GM19372 (cell line): Measurements from ENCODE around the gene PLG.
"Not testable (repeated sequence)": the region's sequence is repeated elsewhere in the genome, so short reads cannot be mapped to it uniquely, and the experiment has no call there.

ENCODE experiments used
- ATAC-seq: cut with Tn5 transposase; IDR thresholded peaks from one replicate; pipeline ENCODE4 v1.9.1; 2021; ENCODE audit warnings: mild to moderate bottlenecking, low read depth, moderate library complexity; ENCODE audit not compliant: unreplicated experiment

The PLG gene

GRCh38 chr6:160696884-160697283 lies 5.2 kb upstream of the PLG start:
- ATAC-seq, result not testable (repeated sequence)

DNA sequence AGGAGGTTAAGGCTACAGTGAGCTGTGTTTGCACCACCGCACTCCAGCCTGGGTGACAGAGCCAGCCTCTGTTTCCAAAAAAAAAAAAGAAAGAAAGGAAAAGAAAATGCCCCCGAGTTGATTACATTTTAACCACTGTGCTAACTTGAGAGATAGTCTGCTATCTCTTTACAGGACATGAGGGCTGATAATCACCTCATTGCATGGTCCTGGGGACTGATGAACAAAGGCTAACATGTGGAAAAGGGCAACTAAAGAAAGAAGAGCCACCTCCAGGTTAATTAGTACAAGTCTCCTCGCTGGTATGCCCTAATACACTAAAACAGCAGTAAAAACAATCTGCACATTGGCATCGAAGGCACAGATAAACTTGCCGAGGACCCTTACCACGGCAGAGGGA lies 4.2 kb upstream of the PLG start:
- no peak for ATAC-seq

DNA sequence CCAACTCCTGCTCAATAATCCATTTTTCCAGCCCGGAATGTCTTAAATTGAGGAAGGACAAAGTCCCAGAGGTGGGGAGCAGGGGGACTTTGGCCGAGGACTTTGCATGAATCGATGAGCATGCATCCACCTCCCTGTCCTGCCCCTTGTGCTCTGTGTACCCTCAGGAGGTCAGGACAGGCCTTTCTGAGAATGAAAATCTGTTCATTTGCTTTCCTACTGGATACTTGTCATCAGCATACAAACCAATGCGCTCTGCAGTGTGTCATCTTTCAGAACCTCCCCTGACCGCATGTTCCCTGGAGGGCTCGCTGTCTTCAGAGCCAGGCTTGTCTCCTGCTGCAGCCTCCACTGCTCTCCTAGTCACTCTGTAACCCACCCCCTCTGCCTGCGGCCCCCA lies 2.6 kb downstream of the PLG start:
- not testable (repeated sequence) for ATAC-seq

DNA sequence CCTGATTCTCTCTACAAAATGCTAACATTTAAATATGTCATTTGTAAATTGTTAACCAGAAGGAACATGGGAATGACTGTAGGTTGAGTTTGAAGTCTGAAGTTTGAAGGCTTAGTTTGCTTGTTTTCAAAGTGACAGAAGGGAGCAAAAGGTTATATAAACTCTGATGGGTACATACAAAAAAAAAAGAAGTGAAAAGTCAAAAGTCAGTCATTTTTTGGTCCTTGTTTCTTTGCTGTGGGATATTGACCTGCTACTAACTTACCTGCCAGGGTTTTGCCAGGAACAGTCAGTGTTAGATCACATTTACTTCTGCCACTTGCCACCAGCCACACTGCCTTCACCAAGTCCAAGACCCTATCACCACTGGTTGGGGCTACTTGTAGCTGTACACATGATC lies 6.9 kb downstream of the PLG start:
- ATAC-seq, result not testable (repeated sequence)

DNA sequence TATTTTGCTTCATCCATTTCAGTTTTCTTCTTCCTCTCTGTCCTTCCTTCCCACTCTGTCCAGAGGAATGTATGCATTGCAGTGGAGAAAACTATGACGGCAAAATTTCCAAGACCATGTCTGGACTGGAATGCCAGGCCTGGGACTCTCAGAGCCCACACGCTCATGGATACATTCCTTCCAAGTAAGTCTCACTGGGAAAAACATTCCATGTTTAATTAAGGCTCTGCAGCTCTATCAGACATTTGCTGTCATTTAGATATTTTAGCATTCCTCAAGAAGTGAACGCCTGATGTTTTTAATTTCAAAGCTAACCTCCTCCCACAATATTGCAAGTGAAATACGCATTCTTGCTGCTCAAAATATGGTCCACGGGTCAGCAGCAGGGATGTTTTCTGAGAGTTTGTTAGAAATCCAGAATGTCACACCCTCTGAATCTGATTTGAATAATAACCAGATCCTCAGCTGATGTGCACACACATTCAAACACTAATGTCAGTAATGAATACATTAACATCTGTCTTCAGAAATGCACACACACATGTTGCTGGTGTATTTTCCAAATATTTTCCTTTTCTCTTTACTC lies 12.8 kb downstream of the PLG start:
- ATAC-seq, result no peak

DNA sequence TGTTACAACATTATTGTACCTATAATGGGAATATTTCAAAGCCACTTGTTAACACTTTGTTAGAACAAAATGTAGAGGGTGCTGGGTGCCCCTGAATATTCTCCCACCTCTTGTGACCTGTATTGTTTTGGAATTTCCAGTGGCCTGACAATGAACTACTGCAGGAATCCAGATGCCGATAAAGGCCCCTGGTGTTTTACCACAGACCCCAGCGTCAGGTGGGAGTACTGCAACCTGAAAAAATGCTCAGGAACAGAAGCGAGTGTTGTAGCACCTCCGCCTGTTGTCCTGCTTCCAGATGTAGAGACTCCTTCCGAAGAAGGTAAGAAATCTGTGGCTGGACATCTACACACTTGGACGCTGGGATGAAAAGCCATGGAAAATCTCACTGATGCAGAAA lies 28.9 kb downstream of the PLG start:
- ATAC-seq, result no peak

DNA sequence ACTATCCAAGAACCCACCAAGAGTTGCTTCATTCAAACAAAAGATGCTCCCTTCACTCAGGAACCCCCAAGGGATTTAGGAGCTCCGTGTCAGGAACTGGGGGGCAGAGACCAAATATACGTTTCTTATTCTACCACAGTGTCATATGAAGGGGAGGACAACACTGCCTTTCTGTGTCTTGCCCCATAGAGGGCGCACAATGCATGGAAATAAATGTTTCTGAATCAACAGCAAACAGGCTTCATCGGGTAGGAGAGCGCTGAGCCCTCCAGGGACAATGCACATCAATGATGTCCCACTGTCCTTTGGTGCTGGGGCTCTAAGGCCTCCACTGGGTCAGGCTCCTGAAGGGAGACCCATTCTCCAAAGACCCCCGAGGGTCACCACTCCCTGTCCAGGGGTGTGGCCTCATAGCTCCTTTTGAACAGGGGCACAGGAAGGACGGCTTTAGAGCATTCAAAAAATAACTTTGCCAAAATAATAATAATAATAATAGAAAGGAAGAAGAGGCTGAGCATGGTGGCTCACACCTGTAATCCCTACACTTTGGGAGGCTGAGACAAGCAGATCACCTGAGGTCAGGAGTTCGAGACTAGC lies 31.1 kb downstream of the PLG start:
- peak; percentile 70 for ATAC-seq

- no peak for ATAC-seq
These were observed 32.6 kb downstream of the PLG start for GRCh38 chr6:160734627-160735026.

- peak; percentile 43 for ATAC-seq
These were observed 33.5 kb downstream of the PLG start for GRCh38 chr6:160735523-160735922.

- ATAC-seq, result no peak
These were observed 35.9 kb downstream of the PLG start for GRCh38 chr6:160737934-160738333.

- no peak for ATAC-seq
These were observed 37.9 kb downstream of the PLG start for GRCh38 chr6:160739955-160740354.

GRCh38 chr6:160741012-160741411 lies 39.0 kb downstream of the PLG start:
- ATAC-seq, result peak; percentile 88

GRCh38 chr6:160742090-160742489 lies 40.0 kb downstream of the PLG start:
- peak; percentile 50 for ATAC-seq

DNA sequence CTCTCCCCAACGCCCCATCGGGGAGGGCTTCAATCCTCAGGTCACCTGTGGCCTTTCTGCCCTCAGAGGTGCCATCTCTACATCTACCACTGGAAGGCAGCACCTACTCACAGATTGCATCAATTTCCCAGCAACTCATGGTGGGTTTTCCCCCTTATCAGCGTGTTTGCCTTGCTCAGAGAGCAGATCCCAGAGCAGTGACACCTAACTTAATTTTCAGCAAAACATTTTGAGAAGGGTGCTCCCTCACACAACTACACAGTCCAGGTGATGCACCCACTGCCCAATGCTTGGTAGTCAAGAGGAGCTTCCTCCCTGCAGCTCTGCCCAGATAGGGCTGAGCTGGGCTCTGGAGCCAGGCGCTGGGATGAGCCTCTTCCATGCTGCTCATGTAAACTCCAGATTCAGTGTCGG lies 48.2 kb downstream of the PLG start:
- peak; percentile 82 for ATAC-seq

GRCh38 chr6:160753211-160753610 lies 51.2 kb downstream of the PLG start:
- not testable (repeated sequence) for ATAC-seq

GRCh38 chr6:160755165-160755564 lies 53.1 kb downstream of the PLG start:
- no peak for ATAC-seq

- no peak for ATAC-seq
These were observed 54.0 kb downstream of the PLG start for GRCh38 chr6:160756021-160756420.

DNA sequence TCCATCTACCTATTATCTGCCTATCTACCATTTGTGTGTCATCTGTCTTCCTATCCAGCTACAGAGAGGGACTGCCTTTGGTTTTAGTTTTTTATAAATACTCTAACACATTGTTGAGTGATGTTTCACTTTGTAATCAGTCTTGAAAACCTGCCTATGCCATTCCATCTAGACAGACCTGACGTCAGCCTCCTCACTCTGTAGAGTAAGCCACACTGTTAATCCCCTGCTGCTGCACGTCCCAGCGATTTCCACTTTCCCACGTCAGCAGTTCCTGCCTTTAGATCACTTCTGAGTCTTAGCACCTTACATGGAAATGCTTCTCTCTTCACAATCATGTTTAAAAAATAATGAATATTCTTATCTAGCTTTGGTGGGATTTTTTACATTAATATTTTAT lies 54.8 kb downstream of the PLG start:
- no peak for ATAC-seq

GRCh38 chr6:160764847-160765246 lies 62.8 kb downstream of the PLG start:
- ATAC-seq, result no peak

GRCh38 chr6:160765412-160765811 lies 63.4 kb downstream of the PLG start:
- ATAC-seq, result no peak

- ATAC-seq, result no peak
These were observed 64.6 kb downstream of the PLG start for GRCh38 chr6:160766657-160766988.

GRCh38 chr6:160766989-160767646 lies 65.1 kb downstream of the PLG start:
- ATAC-seq, result peak; percentile 99
